OCI-LY7 (cell line): Measurements from ENCODE around the gene INSIG1.

Source experiments
- EZH2phosphoT487 ChIP-seq: fragments of 200-600 bp; sonication (generic); IDR thresholded peaks from 2 replicates; pipeline ENCODE4 v1.6.1; 2018; ENCODE audit warnings: low read depth, borderline replicate concordance, mild to moderate bottlenecking, mixed run types, antibody characterized with exemption, low read length, moderate library complexity, mixed read lengths
- TF ChIP-seq, protein P1 (sequence below): fragments of 200-600 bp; sonication (generic); conservative IDR thresholded peaks from 2 replicates; pipeline ENCODE4 v1.5.1; 2014; ENCODE audit warnings: mild to moderate bottlenecking, antibody characterized with exemption, low read length, moderate library complexity, mixed read lengths

- TF ChIP-seq EZH2phosphoT487, result no peak
- TF ChIP-seq, protein P1, sequence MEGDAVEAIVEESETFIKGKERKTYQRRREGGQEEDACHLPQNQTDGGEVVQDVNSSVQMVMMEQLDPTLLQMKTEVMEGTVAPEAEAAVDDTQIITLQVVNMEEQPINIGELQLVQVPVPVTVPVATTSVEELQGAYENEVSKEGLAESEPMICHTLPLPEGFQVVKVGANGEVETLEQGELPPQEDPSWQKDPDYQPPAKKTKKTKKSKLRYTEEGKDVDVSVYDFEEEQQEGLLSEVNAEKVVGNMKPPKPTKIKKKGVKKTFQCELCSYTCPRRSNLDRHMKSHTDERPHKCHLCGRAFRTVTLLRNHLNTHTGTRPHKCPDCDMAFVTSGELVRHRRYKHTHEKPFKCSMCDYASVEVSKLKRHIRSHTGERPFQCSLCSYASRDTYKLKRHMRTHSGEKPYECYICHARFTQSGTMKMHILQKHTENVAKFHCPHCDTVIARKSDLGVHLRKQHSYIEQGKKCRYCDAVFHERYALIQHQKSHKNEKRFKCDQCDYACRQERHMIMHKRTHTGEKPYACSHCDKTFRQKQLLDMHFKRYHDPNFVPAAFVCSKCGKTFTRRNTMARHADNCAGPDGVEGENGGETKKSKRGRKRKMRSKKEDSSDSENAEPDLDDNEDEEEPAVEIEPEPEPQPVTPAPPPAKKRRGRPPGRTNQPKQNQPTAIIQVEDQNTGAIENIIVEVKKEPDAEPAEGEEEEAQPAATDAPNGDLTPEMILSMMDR, result no peak
Observed at GRCh38 chr7:155279787-155280445, 17.8 kb upstream of the INSIG1 start.
